ENCODE results near the gene CADPS2.

DNA sequence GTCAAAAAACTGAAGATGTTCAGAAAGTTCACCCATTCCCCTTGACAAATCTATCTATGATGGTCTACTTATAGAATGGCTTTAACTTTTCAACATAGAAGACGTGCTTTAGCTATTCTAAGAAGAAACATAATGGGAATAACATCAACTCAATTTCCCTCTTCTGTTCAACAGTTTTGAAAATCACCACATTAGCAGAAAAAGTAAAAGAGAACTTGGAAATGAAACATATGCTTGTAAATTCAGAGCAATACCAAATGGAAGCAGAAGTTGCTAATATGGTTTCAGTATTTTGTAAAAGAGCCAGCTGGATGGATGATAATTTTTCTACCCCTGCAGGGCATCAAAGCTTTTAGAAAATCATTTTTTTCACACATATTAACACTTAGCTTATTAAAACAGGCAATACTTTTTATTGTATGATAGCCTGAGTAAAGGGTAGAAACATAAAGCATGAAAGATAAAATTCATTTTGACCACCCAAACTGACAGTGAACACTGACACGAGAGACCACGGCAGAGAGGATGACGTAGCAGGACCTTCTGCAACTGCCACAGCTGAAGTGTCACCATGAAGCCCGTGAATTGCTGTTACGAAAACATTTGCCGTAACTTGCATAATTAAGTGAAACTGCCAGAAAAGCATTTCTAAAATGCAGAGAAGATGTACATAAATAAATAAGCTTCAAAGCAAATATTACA, 542.5 kb downstream of the CADPS2 start:
- TF ChIP-seq CTCF (conservative IDR thresholded peaks at IDR 0.05 in 1 of 2, IDR thresholded peaks at IDR 0.05 in 1 of 2; ENCODE audit: extremely low read depth in 1 of 2, insufficient read depth in 1 of 2, low read depth in 1 of 2, low read length in 2 of 2) (no peak), EZH2 (IDR thresholded peaks at IDR 0.05; ENCODE audit: borderline replicate concordance, low read length) (no peak)
